ENCODE data around the gene ABLIM1.

Gene ABLIM1

GRCh38 chr10:114623661-114624294 is 34.3 kb downstream of the ABLIM1 start:
- DNase-seq (ENCODE audit: low read depth): no peak

- DNase-seq (ENCODE audit: low read depth): no peak
These were observed 34.9 kb downstream of the ABLIM1 start for GRCh38 chr10:114623155-114623554.

GRCh38 chr10:114618722-114619121 is 39.4 kb downstream of the ABLIM1 start:
- DNase-seq (ENCODE audit: low read depth): no peak

GRCh38 chr10:114616516-114616915 is 41.6 kb downstream of the ABLIM1 start:
- no peak for DNase-seq (ENCODE audit: low read depth)

- DNase-seq (ENCODE audit: low read depth): no peak
These were observed 42.0 kb downstream of the ABLIM1 start for GRCh38 chr10:114616103-114616502.

GRCh38 chr10:114615600-114616007 is 42.5 kb downstream of the ABLIM1 start:
- DNase-seq (ENCODE audit: low read depth): no peak

GRCh38 chr10:114613237-114613979 is 44.7 kb downstream of the ABLIM1 start:
- no peak for DNase-seq (ENCODE audit: low read depth)

GRCh38 chr10:114611617-114612016 is 46.5 kb downstream of the ABLIM1 start:
- no peak for DNase-seq (ENCODE audit: low read depth)

- DNase-seq (ENCODE audit: low read depth): no peak
These were observed 48.3 kb downstream of the ABLIM1 start for GRCh38 chr10:114609518-114610426.

- DNase-seq (ENCODE audit: low read depth): no peak
These were observed 50.6 kb downstream of the ABLIM1 start for GRCh38 chr10:114607358-114607998.

- DNase-seq (ENCODE audit: low read depth): no peak
These were observed 52.8 kb downstream of the ABLIM1 start for GRCh38 chr10:114605155-114605797.

- no peak for DNase-seq (ENCODE audit: low read depth)
These were observed 53.5 kb downstream of the ABLIM1 start for GRCh38 chr10:114604357-114605130.

- DNase-seq (ENCODE audit: low read depth): no peak
These were observed 54.1 kb downstream of the ABLIM1 start for GRCh38 chr10:114603948-114604347.

- no peak for DNase-seq (ENCODE audit: low read depth)
These were observed 54.8 kb downstream of the ABLIM1 start for GRCh38 chr10:114603303-114603702.

- DNase-seq (ENCODE audit: low read depth): no peak
These were observed 58.0 kb downstream of the ABLIM1 start for GRCh38 chr10:114600057-114600456.

GRCh38 chr10:114596793-114597192 is 61.3 kb downstream of the ABLIM1 start:
- no peak for DNase-seq (ENCODE audit: low read depth)

- DNase-seq (ENCODE audit: low read depth): no peak
These were observed 64.1 kb downstream of the ABLIM1 start for GRCh38 chr10:114593816-114594468.

- no peak for DNase-seq (ENCODE audit: low read depth)
These were observed 64.8 kb downstream of the ABLIM1 start for GRCh38 chr10:114593240-114593792.

GRCh38 chr10:114590993-114591392 is 67.1 kb downstream of the ABLIM1 start:
- no peak for DNase-seq (ENCODE audit: low read depth)

- no peak for DNase-seq (ENCODE audit: low read depth)
These were observed 73.7 kb downstream of the ABLIM1 start for GRCh38 chr10:114584419-114584818.
